ENCODE data around the gene KCNH3.
"Not testable (repeated sequence)": the region's sequence is repeated elsewhere in the genome, so short reads cannot be mapped to it uniquely, and the experiment has no call there.

KCNH3 gene

GRCh38 chr12:49527361-49528130, 11.3 kb upstream of the KCNH3 start:
- no peak for DNase-seq

- DNase-seq, result peak; percentile 34
Observed at GRCh38 chr12:49529414-49529813, 9.4 kb upstream of the KCNH3 start.

GRCh38 chr12:49531745-49532144, 7.1 kb upstream of the KCNH3 start:
- no peak for DNase-seq

GRCh38 chr12:49533331-49533730, 5.5 kb upstream of the KCNH3 start:
- DNase-seq, result no peak

GRCh38 chr12:49534122-49534521, 4.7 kb upstream of the KCNH3 start:
- not testable (repeated sequence) for DNase-seq

- DNase-seq, result no peak
Observed at GRCh38 chr12:49534731-49535278, 4.0 kb upstream of the KCNH3 start.

- DNase-seq, result no peak
Observed at GRCh38 chr12:49535921-49536525, 2.8 kb upstream of the KCNH3 start.

- no peak for DNase-seq
Observed at GRCh38 chr12:49536526-49537071, 2.2 kb upstream of the KCNH3 start.

GRCh38 chr12:49537231-49537751, 1.5 kb upstream of the KCNH3 start:
- DNase-seq, result no peak

GRCh38 chr12:49537752-49538509, 899 bp upstream of the KCNH3 start:
- DNase-seq, result peak; percentile 28

GRCh38 chr12:49539406-49540228, 787 bp downstream of the KCNH3 start:
- DNase-seq, result no peak

- no peak for DNase-seq
Observed at GRCh38 chr12:49540229-49541139, 1.7 kb downstream of the KCNH3 start.

GRCh38 chr12:49541140-49541861, 2.5 kb downstream of the KCNH3 start:
- DNase-seq, result no peak

- DNase-seq, result no peak
Observed at GRCh38 chr12:49541911-49542505, 3.2 kb downstream of the KCNH3 start.

- no peak for DNase-seq
Observed at GRCh38 chr12:49542592-49543160, 3.8 kb downstream of the KCNH3 start.

GRCh38 chr12:49543221-49543913, 4.5 kb downstream of the KCNH3 start:
- no peak for DNase-seq

- DNase-seq, result no peak
Observed at GRCh38 chr12:49543914-49544815, 5.3 kb downstream of the KCNH3 start.

GRCh38 chr12:49545815-49546214, 7.0 kb downstream of the KCNH3 start:
- DNase-seq, result no peak
